CD4-positive, alpha-beta T cell treated with Interleukin-15 for 1 hour (primary cell): ENCODE measurements around the gene DLGAP4.
A peak's percentile ranks its signal among the peaks of the same experiment; 100 is the strongest.

Experiments used
- DNase-seq: peaks from one replicate; pipeline ENCODE4 v3.0.0-alpha.2; 2020

The DLGAP4 gene

GRCh38 chr20:36572701-36573102 lies 266.6 kb downstream of the DLGAP4 start:
- peak; percentile 76 for DNase-seq

DNA sequence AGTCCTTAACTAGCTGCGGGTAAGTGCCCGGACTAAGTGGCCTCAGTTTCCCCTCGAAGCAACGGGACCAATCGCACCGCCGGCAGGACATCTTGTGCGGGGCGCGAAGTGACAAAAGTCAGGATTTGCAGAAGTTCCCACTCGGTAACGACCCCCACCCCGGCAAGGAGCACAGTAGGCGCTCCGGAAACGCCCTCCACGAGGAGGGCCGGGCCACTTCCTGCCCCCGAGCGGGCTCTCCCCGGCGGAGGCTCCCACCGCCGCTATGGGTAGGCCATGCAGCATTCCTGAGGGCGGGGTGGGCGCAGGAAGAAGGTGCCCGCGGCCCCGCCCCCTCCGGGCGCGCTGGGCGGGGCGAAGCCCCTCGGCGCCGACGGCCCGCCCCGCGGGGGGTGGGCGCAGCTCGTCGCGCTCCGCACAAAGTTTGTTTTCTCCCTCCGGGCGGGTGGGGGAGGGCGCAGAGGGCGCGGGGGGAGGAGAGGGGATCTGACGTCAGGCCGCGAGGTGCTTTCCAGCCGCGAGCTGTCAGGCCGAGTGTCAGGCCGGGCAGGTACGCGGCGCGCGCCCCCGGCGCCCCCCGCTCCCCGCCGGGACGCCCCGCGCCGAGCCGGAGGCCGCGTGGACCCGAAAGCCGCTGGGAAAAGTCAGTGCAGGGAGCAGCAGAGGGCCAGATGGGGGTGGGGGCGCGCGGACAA lies 267.1 kb downstream of the DLGAP4 start, which contains the start of gene TGIF2:
TGIF2 (plus strand) TSS at position 495 of the 695 bp plus-strand sequence. CDS start 5,178 bp downstream, outside the sequence.
- DNase-seq: peak; percentile 95

DNA sequence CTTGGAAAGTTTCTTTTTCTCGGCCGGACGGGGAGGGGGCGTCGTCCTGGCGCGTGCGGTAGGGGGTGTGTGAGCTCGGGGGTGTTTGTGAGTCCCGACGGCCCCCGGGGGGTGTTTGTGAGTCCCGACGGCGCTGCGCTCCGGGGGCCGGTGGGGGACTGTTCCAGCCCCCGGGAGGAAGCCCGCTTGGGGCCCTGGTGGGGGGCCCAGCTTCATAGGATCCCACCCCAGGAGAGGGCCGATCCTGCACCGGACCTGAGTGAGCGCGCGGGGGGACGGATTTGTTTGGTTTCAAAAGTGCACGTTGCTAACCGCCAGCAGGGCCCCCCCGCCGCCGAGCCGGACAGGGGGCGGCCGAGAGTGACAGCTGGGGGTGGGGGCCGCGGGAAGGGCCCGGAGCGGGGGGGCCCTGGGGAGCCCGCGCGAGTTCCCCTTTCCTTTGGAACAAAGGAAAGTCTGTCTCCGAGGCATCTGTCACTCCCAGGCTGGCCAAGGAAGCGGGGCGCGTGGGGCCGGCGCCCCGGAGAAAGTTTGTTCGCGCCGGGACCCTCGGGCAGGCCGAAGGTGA lies 267.7 kb downstream of the DLGAP4 start:
- peak; percentile 58 for DNase-seq

- peak; percentile 56 for DNase-seq
Observed at GRCh38 chr20:36574366-36575135, 268.4 kb downstream of the DLGAP4 start.

DNA sequence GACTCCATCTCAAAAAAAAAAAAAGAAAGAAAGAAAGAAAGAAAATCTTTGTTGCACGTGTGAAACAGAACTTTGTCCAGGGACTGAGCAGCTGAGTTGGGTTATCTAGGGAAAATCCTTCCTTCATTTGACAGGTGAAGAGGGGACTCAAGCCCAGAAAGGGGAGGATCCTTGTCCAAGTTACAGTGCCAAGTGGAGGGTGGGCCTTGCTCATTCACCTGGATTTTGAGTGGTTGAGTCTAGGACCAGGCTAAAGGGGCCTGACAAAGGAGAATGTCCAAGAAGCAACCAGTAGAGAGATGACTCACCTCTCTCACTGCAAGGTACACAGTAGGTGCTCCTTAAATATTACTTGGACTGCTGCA lies 269.9 kb downstream of the DLGAP4 start:
- DNase-seq: no peak
